DND-41 (cell line): ENCODE data around the gene ELAPOR1.

Source experiments
- CTCF ChIP-seq: IDR thresholded peaks from 2 replicates; pipeline ENCODE4 v1.5.1; 2012; ENCODE audit warnings: borderline replicate concordance, low read length, moderate library complexity, mild to moderate bottlenecking; ENCODE audit not compliant: poor library complexity, severe bottlenecking; ENCODE audit errors: extremely low read depth
- EZH2 ChIP-seq: IDR thresholded peaks from 3 replicates; pipeline ENCODE4 v1.6.1; 2012; ENCODE audit warnings: borderline replicate concordance, low read depth, mild to moderate bottlenecking, moderate library complexity, low read length, inconsistent platforms; ENCODE audit not compliant: severe bottlenecking

- TF ChIP-seq CTCF (no peak), EZH2 (no peak)
Measured at GRCh38 chr1:109104364-109105151, 9.4 kb upstream of the ELAPOR1 start.
